GM18951 (cell line): ENCODE data around the gene POLDIP2.
A peak's percentile ranks its signal among the peaks of the same experiment; 100 is the strongest.

Experiments
- POLR2A ChIP-seq: IDR thresholded peaks from 4 replicates; pipeline ENCODE4 v1.6.1; 2011; ENCODE audit warnings: mild to moderate bottlenecking; ENCODE audit not compliant: insufficient read length, insufficient read depth; ENCODE audit errors: extremely low read depth
- in situ Hi-C: fragments of 300-500 bp; cut with MboI; formaldehyde crosslinking; loops from one replicate; pipeline ENCODE4 v1.12.0; 2022; ENCODE audit warnings: low sequenced_read_pairs, mixed read lengths, inconsistent platforms; ENCODE audit not compliant: unreplicated experiment

Gene POLDIP2

GRCh38 chr17:28381141-28381825 is 24.0 kb upstream of the POLDIP2 start:
- in situ Hi-C loops = no loop called here
- no peak for TF ChIP-seq POLR2A

GRCh38 chr17:28379814-28380801 is 22.8 kb upstream of the POLDIP2 start:
- TF ChIP-seq POLR2A = no peak
- in situ Hi-C loops = no loop called here

DNA sequence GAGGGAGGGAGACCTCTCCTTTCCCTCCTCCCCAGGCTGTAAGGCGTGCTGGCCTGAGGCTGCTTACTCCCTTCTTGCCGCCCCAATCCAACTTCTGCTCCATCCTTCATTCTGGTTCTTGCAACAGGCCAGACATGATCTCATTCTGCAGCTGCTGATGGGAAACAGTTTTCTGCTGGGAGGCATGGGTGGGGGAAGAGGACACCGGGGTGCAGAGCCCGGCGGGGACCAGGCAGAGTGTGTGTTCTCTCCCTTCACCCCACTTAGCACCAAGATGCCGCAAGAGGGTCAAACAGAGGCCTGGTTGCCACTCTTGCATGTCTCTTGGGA is 15.6 kb upstream of the POLDIP2 start:
- in situ Hi-C loops = no loop called here
- no peak for TF ChIP-seq POLR2A

DNA sequence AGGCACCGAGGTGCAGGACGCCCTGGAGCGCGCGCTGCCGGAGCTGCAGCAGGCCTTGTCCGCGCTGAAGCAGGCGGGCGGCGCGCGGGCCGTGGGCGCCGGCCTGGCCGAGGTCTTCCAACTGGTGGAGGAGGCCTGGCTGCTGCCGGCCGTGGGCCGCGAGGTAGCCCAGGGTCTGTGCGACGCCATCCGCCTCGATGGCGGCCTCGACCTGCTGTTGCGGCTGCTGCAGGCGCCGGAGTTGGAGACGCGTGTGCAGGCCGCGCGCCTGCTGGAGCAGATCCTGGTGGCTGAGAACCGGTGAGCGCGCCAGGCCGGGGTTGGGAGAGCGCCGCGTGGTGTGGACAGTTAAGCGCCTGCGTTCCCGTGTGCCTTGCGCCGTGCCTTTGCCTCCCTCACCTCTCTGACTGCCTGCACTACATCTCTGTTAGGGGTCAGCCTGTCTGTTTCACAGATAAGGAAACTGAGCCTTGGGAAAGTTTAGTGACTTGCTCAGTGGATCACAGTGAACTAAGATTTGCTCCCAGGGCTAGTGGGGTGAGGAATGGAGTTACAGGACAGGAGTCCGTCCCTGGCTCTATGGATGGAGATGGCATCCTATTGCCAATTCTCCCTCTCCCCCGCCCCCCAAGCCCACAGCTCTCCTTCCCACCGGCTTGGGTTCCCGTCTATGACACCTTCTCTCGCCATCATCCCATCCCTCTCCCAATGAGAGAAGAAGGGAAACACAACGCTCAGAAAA is 15.0 kb upstream of the POLDIP2 start:
- in situ Hi-C loops = no loop called here
- no peak for TF ChIP-seq POLR2A

DNA sequence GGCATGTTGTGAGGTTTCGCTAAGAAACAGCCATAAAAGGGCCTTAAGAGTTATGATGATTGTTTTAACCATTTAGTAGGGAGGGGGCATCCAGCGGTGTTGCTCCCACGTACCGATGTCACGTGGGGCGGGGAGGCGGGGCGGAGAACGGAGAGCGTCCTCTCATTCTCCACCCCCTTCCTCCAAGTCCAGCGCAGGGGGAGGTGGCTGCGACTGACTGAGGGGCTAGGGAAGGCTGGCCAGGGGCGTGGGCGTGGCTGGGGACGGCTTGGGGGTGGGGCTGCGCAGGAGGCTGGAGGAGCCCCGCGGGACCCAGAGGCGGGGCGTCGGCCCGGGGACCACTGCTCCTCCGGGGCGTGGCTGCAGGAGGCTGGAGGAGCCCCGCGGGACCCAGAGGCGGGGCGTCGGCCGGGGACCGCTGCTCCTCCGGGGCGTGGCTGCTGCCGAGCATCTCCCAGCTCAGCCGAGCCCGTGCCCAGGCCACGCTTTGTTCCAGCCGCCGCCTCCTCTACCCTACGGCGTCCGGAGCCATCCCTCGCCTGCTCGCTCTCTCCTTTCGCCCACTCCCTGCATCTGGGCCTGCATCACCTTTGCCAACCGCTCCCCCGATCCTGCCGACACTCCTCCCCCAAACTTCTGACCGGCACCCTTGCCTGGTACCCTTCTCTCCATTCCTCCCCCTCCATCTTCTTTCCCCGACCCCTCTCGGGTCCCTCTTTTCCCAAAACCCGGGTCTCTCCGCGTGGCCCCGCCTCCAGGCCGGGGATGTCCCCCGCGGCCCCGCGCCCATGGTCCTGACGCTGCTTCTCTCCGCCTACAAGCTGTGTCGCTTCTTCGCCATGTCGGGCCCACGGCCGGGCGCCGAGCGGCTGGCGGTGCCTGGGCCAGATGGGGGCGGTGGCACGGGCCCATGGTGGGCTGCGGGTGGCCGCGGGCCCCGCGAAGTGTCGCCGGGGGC is 14.2 kb upstream of the POLDIP2 start, which contains the start of gene SARM1:
SARM1 (plus strand) TSS at position 450 of the 958 bp plus-strand sequence; CDS start at position 789, 339 bp downstream.
- TF ChIP-seq POLR2A = peak; percentile 47
- in situ Hi-C loops = no loop called here

GRCh38 chr17:28370744-28371103 is 13.4 kb upstream of the POLDIP2 start:
- no peak for TF ChIP-seq POLR2A
- in situ Hi-C loops = no loop called here

DNA sequence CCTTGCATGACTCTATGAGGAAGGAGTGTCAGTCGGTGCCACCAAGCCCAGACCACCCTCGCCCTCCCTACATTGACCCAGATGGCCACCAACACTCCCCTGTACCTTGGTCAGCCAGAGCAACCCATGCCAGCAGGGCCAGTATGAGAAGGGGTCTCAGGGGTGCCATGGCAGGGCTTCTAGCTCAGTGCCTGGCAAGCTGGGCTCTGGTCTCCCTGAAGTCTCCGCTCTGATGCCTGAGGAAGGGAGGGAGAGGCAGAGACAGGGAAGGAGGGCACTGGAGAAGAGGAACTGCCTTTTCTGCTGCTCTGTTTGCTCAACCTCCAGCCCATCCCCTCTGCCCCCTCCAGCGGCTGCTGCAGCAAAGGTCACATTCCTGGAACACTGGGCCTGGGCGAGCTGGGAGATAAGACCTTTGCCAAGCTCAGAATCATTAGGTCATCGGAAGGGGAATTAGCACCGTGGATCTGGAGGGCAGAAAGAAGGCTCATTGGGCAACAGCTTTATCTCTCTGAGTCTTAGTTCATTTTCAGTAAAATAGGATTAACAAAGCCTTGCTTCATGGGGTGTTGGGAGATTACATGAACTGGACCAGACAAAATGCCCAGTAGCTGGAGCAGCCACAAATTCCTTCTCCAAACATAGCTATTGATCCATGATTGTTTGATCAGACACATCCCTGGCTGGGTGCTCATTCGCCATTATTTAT is 12.9 kb upstream of the POLDIP2 start, which contains the start of gene VTN:
VTN (minus strand) TSS at position 273 of the 709 bp plus-strand sequence; CDS start at position 169, 104 bp downstream.
- in situ Hi-C loops = no loop called here

GRCh38 chr17:28369684-28370034 is 12.3 kb upstream of the POLDIP2 start:
- in situ Hi-C loops = no loop called here
- no peak for TF ChIP-seq POLR2A

More for the DNA sequence above, 12.9 kb upstream of the POLDIP2 start, which contains the start of gene VTN:
- TF ChIP-seq POLR2A = no peak

DNA sequence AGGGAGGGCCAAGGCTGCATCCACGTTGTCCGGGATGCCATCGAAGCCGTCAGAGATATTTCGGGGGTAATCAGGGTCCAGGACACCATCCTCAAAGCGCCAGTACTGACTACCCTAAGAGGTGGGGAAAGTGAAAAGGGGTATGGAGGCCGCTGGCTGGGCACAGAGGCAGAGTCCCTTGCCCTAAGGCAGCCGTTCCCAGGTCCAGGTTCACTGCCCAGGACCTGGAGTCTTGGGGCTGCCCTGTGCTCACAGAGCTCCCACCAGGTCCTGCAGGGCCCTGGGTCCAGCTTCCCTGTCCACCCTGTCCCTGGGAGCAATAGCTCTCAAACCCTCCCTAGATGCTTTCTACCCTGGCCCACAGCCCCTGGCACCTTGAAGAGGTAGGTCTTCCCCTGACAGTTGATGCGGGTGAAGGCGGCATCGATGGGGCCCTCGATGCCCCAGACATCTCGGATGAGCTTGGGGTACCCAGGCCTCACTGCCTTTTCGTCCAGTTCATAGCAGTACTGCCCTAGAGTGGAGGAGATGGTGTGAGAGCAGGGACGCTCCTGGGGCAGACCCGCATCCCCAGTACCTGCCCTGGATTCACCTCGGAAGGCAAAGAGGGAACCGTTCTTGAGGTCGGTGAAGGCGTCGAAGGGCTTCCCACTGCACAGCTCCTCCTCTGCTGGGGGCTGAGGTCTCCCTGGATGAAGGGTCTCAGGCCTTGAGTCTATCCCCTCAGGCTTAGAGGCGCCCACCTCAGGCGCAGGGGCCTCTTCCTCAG is 11.8 kb upstream of the POLDIP2 start:
- in situ Hi-C loops = no loop called here
- no peak for TF ChIP-seq POLR2A

DNA sequence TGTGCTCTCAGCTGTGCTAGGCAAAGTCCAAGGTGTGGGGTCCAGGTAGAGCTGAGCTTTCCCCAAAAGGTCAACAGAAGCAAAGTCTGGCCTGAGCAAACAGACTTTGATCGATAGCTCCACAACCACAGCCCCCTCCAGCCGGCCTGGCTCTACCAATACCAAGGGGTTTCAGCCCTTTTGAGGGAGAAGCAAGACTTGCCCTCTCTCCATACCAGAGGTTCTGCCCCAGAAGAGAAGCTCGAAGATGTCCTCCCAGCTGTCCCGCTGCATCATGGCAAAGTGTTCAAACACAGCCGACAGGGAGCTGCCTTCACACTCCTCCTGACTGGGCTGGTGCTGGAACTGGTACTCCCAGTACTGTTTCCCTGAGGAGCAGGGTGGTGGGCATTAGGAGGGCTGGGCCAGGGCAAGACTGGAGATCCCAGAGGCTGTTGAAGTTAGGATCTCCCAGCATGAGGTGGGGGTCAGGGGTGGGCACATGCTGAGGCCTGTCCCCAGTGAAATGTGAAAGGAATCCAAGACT is 11.0 kb upstream of the POLDIP2 start:
- no peak for TF ChIP-seq POLR2A

More for the DNA sequence above, 11.0 kb upstream of the POLDIP2 start:
- in situ Hi-C loops = no loop called here
